ENCODE data around the gene SH3GL3.

SH3GL3 gene

GRCh38 chr15:83658430-83659416, 211.6 kb downstream of the SH3GL3 start:
- TF ChIP-seq REST (IDR thresholded peaks at IDR 0.05; ENCODE audit: insufficient read depth in 1 of 2, low read depth in 2 of 2, low read length in 2 of 2) (no peak), TAF1 (IDR thresholded peaks at IDR 0.05; ENCODE audit: borderline replicate concordance, insufficient read depth, low read length) (no peak), FOXP2 (optimal IDR thresholded peaks at IDR 0.05; ENCODE audit: borderline replicate concordance, extremely low read depth, extremely low read length, insufficient read depth) (no peak), POLR2AphosphoS5 (IDR thresholded peaks at IDR 0.05; ENCODE audit: low read depth, low read length) (no peak), SIN3A (IDR thresholded peaks at IDR 0.05; ENCODE audit: borderline replicate concordance, insufficient read depth, low read length) (no peak)

GRCh38 chr15:83659417-83659812, 212.3 kb downstream of the SH3GL3 start:
- TF ChIP-seq POLR2AphosphoS5 (IDR thresholded peaks at IDR 0.05; ENCODE audit: low read depth, low read length) (no peak), FOXP2 (optimal IDR thresholded peaks at IDR 0.05; ENCODE audit: borderline replicate concordance, extremely low read depth, extremely low read length, insufficient read depth) (no peak), SIN3A (IDR thresholded peaks at IDR 0.05; ENCODE audit: borderline replicate concordance, insufficient read depth, low read length) (no peak), TAF1 (IDR thresholded peaks at IDR 0.05; ENCODE audit: borderline replicate concordance, insufficient read depth, low read length) (no peak), REST (IDR thresholded peaks at IDR 0.05; ENCODE audit: insufficient read depth in 1 of 2, low read depth in 2 of 2, low read length in 2 of 2) (no peak)

- TF ChIP-seq POLR2AphosphoS5 (IDR thresholded peaks at IDR 0.05; ENCODE audit: low read depth, low read length) = no peak
- TF ChIP-seq SIN3A (IDR thresholded peaks at IDR 0.05; ENCODE audit: borderline replicate concordance, insufficient read depth, low read length) = no peak
- no peak for TF ChIP-seq TAF1 (IDR thresholded peaks at IDR 0.05; ENCODE audit: borderline replicate concordance, insufficient read depth, low read length)
- TF ChIP-seq REST (IDR thresholded peaks at IDR 0.05; ENCODE audit: insufficient read depth in 1 of 2, low read depth in 2 of 2, low read length in 2 of 2) = no peak
- no peak for TF ChIP-seq FOXP2 (optimal IDR thresholded peaks at IDR 0.05; ENCODE audit: borderline replicate concordance, extremely low read depth, extremely low read length, insufficient read depth)
Observed at GRCh38 chr15:83665480-83665879, 218.3 kb downstream of the SH3GL3 start.

Data from PFSK-1 (cell line).